Suprapubic skin (tissue), 3 donors: ENCODE results near the gene AIG1.

Experiments
- CTCF ChIP-seq, 2 donors: fragments of 200-600 bp in 1 of 2; fragments of 450-650 bp in 1 of 2; sonication (generic) in 1 of 2; IDR thresholded peaks; one replicate each; pipeline ENCODE4 v1.5.1; 2016 to 2019; ENCODE audit warnings: antibody characterized with exemption in 2 of 2, mild to moderate bottlenecking in 1 of 2, moderate library complexity in 1 of 2
- POLR2A ChIP-seq, 2 donors: fragments of 450-650 bp; IDR thresholded peaks; one replicate each; pipeline ENCODE4 v1.6.1; 2017; ENCODE audit warnings: antibody characterized with exemption in 2 of 2, mild to moderate bottlenecking in 2 of 2, moderate library complexity in 2 of 2

- TF ChIP-seq POLR2A (IDR thresholded peaks at IDR 0.05) (no peak), CTCF (IDR thresholded peaks at IDR 0.05) (no peak)
Observed at GRCh38 chr6:143140767-143141166, 80.1 kb downstream of the AIG1 start.
